Chondrocyte (in vitro differentiated cells): ENCODE results near the gene LIMK2. TPM values are rescaled to one million over a fixed set of nuclear protein-coding genes. Genes with fewer than 3 reads are reported as not detected.

Source experiments
- DNase-seq: peaks from one replicate; pipeline ENCODE4 v3.0.0; 2021; ENCODE audit warnings: mixed read lengths, low spot score
- H3K27ac Mint-ChIP-seq: one replicate; pipeline ENCODE4 v1.8.0; 2021; ENCODE audit warnings: mild to moderate bottlenecking, moderate library complexity, mixed read lengths; ENCODE audit not compliant: unreplicated experiment
- H3K27me3 Mint-ChIP-seq: 2 replicates; pipeline ENCODE4 v1.8.0; 2021; ENCODE audit warnings: low read depth, mixed read lengths
- H3K36me3 Mint-ChIP-seq: 2 replicates; pipeline ENCODE4 v1.8.0; 2021; ENCODE audit warnings: low read depth, mixed read lengths
- H3K4me1 Mint-ChIP-seq: 2 replicates; pipeline ENCODE4 v1.8.0; 2021; ENCODE audit warnings: low read depth, mild to moderate bottlenecking, mixed read lengths
- H3K4me3 Mint-ChIP-seq: one replicate; pipeline ENCODE4 v1.8.0; 2021; ENCODE audit warnings: mild to moderate bottlenecking, moderate library complexity, mixed read lengths; ENCODE audit not compliant: unreplicated experiment
- H3K9me3 Mint-ChIP-seq: 2 replicates; pipeline ENCODE4 v1.8.0; 2021; ENCODE audit warnings: low read depth, mixed read lengths
- CTCF ChIP-seq: fragments of 200-600 bp; sonication (generic); IDR thresholded peaks from 2 replicates; pipeline ENCODE4 v1.5.0; 2021; ENCODE audit warnings: antibody characterized with exemption, mild to moderate bottlenecking, moderate library complexity
- total RNA-seq: library from RNA; stranded (reverse); gene quantifications from 3 replicates; pipeline ENCODE4 v1.2.1, GENCODE V29; 2021

The LIMK2 gene
- total RNA-seq, 1 donor from 2014 or later: 58.6 TPM

GRCh38 chr22:31295360-31295759, 83.3 kb downstream of the LIMK2 start:
- no peaks in the 10 kb centered on the region for H3K36me3 Mint-ChIP-seq
- no peak for TF ChIP-seq CTCF
- peaks cover 34% of the 10 kb centered on the region for H3K4me1 Mint-ChIP-seq
- DNase-seq: no peak
- no peak overlapping the region for H3K27ac Mint-ChIP-seq
- no peak overlapping the region for H3K4me3 Mint-ChIP-seq
- no peaks in the 10 kb centered on the region for H3K27me3 Mint-ChIP-seq
- no peaks in the 10 kb centered on the region for H3K9me3 Mint-ChIP-seq

- H3K27me3 Mint-ChIP-seq: no peaks in the 10 kb centered on the region
- H3K36me3 Mint-ChIP-seq: no peaks in the 10 kb centered on the region
- TF ChIP-seq CTCF: no peak
- no peak for DNase-seq
- no peak overlapping the region for H3K27ac Mint-ChIP-seq
- no peak overlapping the region for H3K4me3 Mint-ChIP-seq
- H3K4me1 Mint-ChIP-seq: peaks cover 32% of the 10 kb centered on the region
- H3K9me3 Mint-ChIP-seq: no peaks in the 10 kb centered on the region
Measured at GRCh38 chr22:31295831-31296657, 83.9 kb downstream of the LIMK2 start.

GRCh38 chr22:31300896-31301295, 88.8 kb downstream of the LIMK2 start:
- DNase-seq: no peak
- H3K36me3 Mint-ChIP-seq: no peaks in the 10 kb centered on the region
- no peaks in the 10 kb centered on the region for H3K9me3 Mint-ChIP-seq
- H3K27ac Mint-ChIP-seq: no peak overlapping the region
- TF ChIP-seq CTCF: no peak
- no peak overlapping the region for H3K4me3 Mint-ChIP-seq
- peaks cover 6% of the 10 kb centered on the region for H3K4me1 Mint-ChIP-seq
- H3K27me3 Mint-ChIP-seq: peaks cover 4% of the 10 kb centered on the region

- Mint-ChIP-seq H3K4me3 (no peak overlapping the region), H3K27me3 (peaks cover 4% of the 10 kb centered on the region), H3K4me1 (peaks cover under 1% of the 10 kb centered on the region), H3K27ac (no peak overlapping the region), H3K36me3 (no peaks in the 10 kb centered on the region), H3K9me3 (no peaks in the 10 kb centered on the region)
- TF ChIP-seq CTCF: no peak
- no peak for DNase-seq
Measured at GRCh38 chr22:31302006-31302405, 89.9 kb downstream of the LIMK2 start.

- H3K27me3 Mint-ChIP-seq: peaks cover 4% of the 10 kb centered on the region
- H3K36me3 Mint-ChIP-seq: no peaks in the 10 kb centered on the region
- no peaks in the 10 kb centered on the region for H3K4me1 Mint-ChIP-seq
- no peak overlapping the region for H3K27ac Mint-ChIP-seq
- TF ChIP-seq CTCF: no peak
- no peaks in the 10 kb centered on the region for H3K9me3 Mint-ChIP-seq
- no peak overlapping the region for H3K4me3 Mint-ChIP-seq
- DNase-seq: no peak
Measured at GRCh38 chr22:31302537-31302936, 90.4 kb downstream of the LIMK2 start.
